Progenitor cell of endocrine pancreas (in vitro differentiated cells): ENCODE data around the gene DMTF1. TPM values are rescaled to one million over a fixed set of nuclear protein-coding genes. Genes with fewer than 3 reads are reported as not detected.
A peak's percentile ranks its signal among the peaks of the same experiment; 100 is the strongest.

Source experiments
- DNase-seq: peaks from one replicate; pipeline ENCODE4 v3.0.0; 2021; ENCODE audit warnings: low spot score; ENCODE audit not compliant: unreplicated experiment
- H3K27ac Mint-ChIP-seq: 2 replicates; pipeline ENCODE4 v1.8.0; 2021; ENCODE audit warnings: mild to moderate bottlenecking, moderate library complexity, mixed read lengths
- H3K27me3 Mint-ChIP-seq: 2 replicates; pipeline ENCODE4 v1.8.0; 2021; ENCODE audit warnings: mixed read lengths
- H3K36me3 Mint-ChIP-seq: 2 replicates; pipeline ENCODE4 v1.8.0; 2022; ENCODE audit warnings: mixed read lengths; ENCODE audit not compliant: insufficient read depth
- H3K4me1 Mint-ChIP-seq: 2 replicates; pipeline ENCODE4 v1.8.0; 2021; ENCODE audit warnings: low read depth, mixed read lengths
- H3K4me3 Mint-ChIP-seq: 2 replicates; pipeline ENCODE4 v1.8.0; 2021; ENCODE audit warnings: low read depth, mild to moderate bottlenecking, moderate library complexity, mixed read lengths
- H3K9me3 Mint-ChIP-seq: 2 replicates; pipeline ENCODE4 v1.8.0; 2021; ENCODE audit warnings: low read depth, mixed read lengths
- CTCF ChIP-seq: fragments of 200-600 bp; sonication (generic); IDR thresholded peaks from one replicate; pipeline ENCODE4 v1.5.0; 2021; ENCODE audit warnings: antibody characterized with exemption, mild to moderate bottlenecking; ENCODE audit not compliant: unreplicated experiment
- total RNA-seq: library from RNA; stranded (reverse); gene quantifications from 2 replicates; pipeline ENCODE4 v1.2.1, GENCODE V29; 2021

Gene DMTF1
- total RNA-seq, 1 donor from 2014 or later, result 180 TPM

- no peaks in the 10 kb centered on the region for H3K27me3 Mint-ChIP-seq
- H3K4me1 Mint-ChIP-seq, result peaks cover 11% of the 10 kb centered on the region
- no peak overlapping the region for H3K4me3 Mint-ChIP-seq
- no peak for TF ChIP-seq CTCF
- no peak for DNase-seq
- no peaks in the 10 kb centered on the region for H3K9me3 Mint-ChIP-seq
- H3K36me3 Mint-ChIP-seq, result peaks cover 1% of the 10 kb centered on the region
- H3K27ac Mint-ChIP-seq, result no peak overlapping the region
Measured at GRCh38 chr7:87213811-87214210, 61.6 kb downstream of the DMTF1 start.

GRCh38 chr7:87215046-87215445 lies 62.8 kb downstream of the DMTF1 start:
- peaks cover 1% of the 10 kb centered on the region for H3K36me3 Mint-ChIP-seq
- H3K4me1 Mint-ChIP-seq, result peaks cover 15% of the 10 kb centered on the region
- H3K9me3 Mint-ChIP-seq, result no peaks in the 10 kb centered on the region
- no peaks in the 10 kb centered on the region for H3K27me3 Mint-ChIP-seq
- no peak for TF ChIP-seq CTCF
- DNase-seq, result no peak
- H3K27ac Mint-ChIP-seq, result no peak overlapping the region
- H3K4me3 Mint-ChIP-seq, result no peak overlapping the region

- DNase-seq, result no peak
- no peak for TF ChIP-seq CTCF
- Mint-ChIP-seq H3K4me3 (no peak overlapping the region), H3K36me3 (no peaks in the 10 kb centered on the region), H3K9me3 (no peaks in the 10 kb centered on the region), H3K27me3 (no peaks in the 10 kb centered on the region), H3K4me1 (peaks cover 17% of the 10 kb centered on the region), H3K27ac (no peak overlapping the region)
Measured at GRCh38 chr7:87216701-87217508, 64.7 kb downstream of the DMTF1 start.

- Mint-ChIP-seq H3K36me3 (no peaks in the 10 kb centered on the region), H3K4me1 (peaks cover 17% of the 10 kb centered on the region), H3K27ac (no peak overlapping the region), H3K4me3 (peak overlapping the region; percentile 95), H3K27me3 (no peaks in the 10 kb centered on the region), H3K9me3 (no peaks in the 10 kb centered on the region)
- DNase-seq, result no peak
- no peak for TF ChIP-seq CTCF
Measured at GRCh38 chr7:87217983-87218653, 65.9 kb downstream of the DMTF1 start.

GRCh38 chr7:87218796-87219544 lies 66.7 kb downstream of the DMTF1 start:
- H3K9me3 Mint-ChIP-seq, result no peaks in the 10 kb centered on the region
- peak overlapping the region; percentile 86 for H3K27ac Mint-ChIP-seq
- H3K4me3 Mint-ChIP-seq, result peak overlapping the region; percentile 95
- peak; percentile 14 for TF ChIP-seq CTCF
- H3K36me3 Mint-ChIP-seq, result no peaks in the 10 kb centered on the region
- peaks cover 17% of the 10 kb centered on the region for H3K4me1 Mint-ChIP-seq
- DNase-seq, result no peak
- no peaks in the 10 kb centered on the region for H3K27me3 Mint-ChIP-seq
